WTC11 (cell line): ENCODE measurements around the gene TRPC4AP. TPM values are rescaled to one million over a fixed set of nuclear protein-coding genes. Genes with fewer than 3 reads are reported as not detected.

ENCODE experiments used
- ATAC-seq: fragments of 200-7000 bp; cut with Tn5 transposase; 2 replicates; pipeline ENCODE4 v1.10.0; 2021; ENCODE audit warnings: mild to moderate bottlenecking, moderate library complexity
- CTCF ChIA-PET: fragments of 300-600 bp; sonication (Branson Sonifier 250); formaldehyde crosslinking; loops from one replicate; lab custom pipeline; 2021; ENCODE audit warnings: antibody characterized with exemption; lab: Charles Lee
- POLR2A ChIA-PET: fragments of 350-600 bp; sonication (Branson Sonifier 250); formaldehyde crosslinking; loops from one replicate; lab custom pipeline; 2021; ENCODE audit warnings: antibody characterized with exemption; lab: Charles Lee
- DNase-seq: peaks from one replicate; pipeline ENCODE4 v3.0.0; 2021; ENCODE audit warnings: low spot score
- H3K27ac Mint-ChIP-seq: 2 replicates; pipeline ENCODE4 v1.8.0; 2021; ENCODE audit warnings: mixed read lengths
- H3K27me3 Mint-ChIP-seq: 2 replicates; pipeline ENCODE4 v1.8.0; 2021; ENCODE audit warnings: low read depth, mild to moderate bottlenecking, moderate library complexity, mixed read lengths
- H3K36me3 Mint-ChIP-seq: 2 replicates; pipeline ENCODE4 v1.8.0; 2021; ENCODE audit warnings: mixed read lengths
- H3K4me1 Mint-ChIP-seq: 2 replicates; pipeline ENCODE4 v1.8.0; 2022; ENCODE audit warnings: mixed read lengths
- H3K4me3 Mint-ChIP-seq: 2 replicates; pipeline ENCODE4 v1.8.0; 2021; ENCODE audit warnings: mild to moderate bottlenecking, moderate library complexity, mixed read lengths
- H3K9me3 Mint-ChIP-seq: 2 replicates; pipeline ENCODE4 v1.8.0; 2021; ENCODE audit warnings: mixed read lengths
- ATF1 ChIP-seq: sonication (generic); formaldehyde crosslinking; IDR thresholded peaks from 2 replicates; pipeline ENCODE4 v1.8.1; 2023; ENCODE audit warnings: mild to moderate bottlenecking, moderate library complexity, missing genetic modification reagents
- CREB1 ChIP-seq: sonication (generic); formaldehyde crosslinking; IDR thresholded peaks from 2 replicates; pipeline ENCODE4 v1.8.0; 2023; ENCODE audit warnings: mild to moderate bottlenecking, missing genetic modification reagents
- CREM ChIP-seq: sonication (generic); formaldehyde crosslinking; IDR thresholded peaks from 2 replicates; pipeline ENCODE4 v1.8.1; 2022; ENCODE audit warnings: mild to moderate bottlenecking, missing genetic modification reagents, moderate library complexity
- FOXJ3 ChIP-seq: sonication (generic); formaldehyde crosslinking; IDR thresholded peaks from 2 replicates; pipeline ENCODE4 v1.9.0; 2021; ENCODE audit warnings: missing genetic modification reagents, mild to moderate bottlenecking, borderline replicate concordance
- JUN ChIP-seq: sonication (generic); formaldehyde crosslinking; IDR thresholded peaks from 2 replicates; pipeline ENCODE4 v1.8.0; 2023; ENCODE audit warnings: mild to moderate bottlenecking, missing genetic modification reagents
- NFYB ChIP-seq: sonication (generic); formaldehyde crosslinking; conservative IDR thresholded peaks from 2 replicates; pipeline ENCODE4 v1.8.0; 2022; ENCODE audit warnings: low read depth, missing genetic modification reagents
- NR3C1 ChIP-seq: sonication (generic); formaldehyde crosslinking; conservative IDR thresholded peaks from 2 replicates; pipeline ENCODE4 v1.8.1; 2023; ENCODE audit warnings: low read depth, mild to moderate bottlenecking, missing genetic modification reagents
- TEAD1 ChIP-seq: sonication (generic); formaldehyde crosslinking; IDR thresholded peaks from 2 replicates; pipeline ENCODE4 v1.8.0; 2022; ENCODE audit warnings: mild to moderate bottlenecking, missing genetic modification reagents
- ZNF138 ChIP-seq: sonication (generic); formaldehyde crosslinking; conservative IDR thresholded peaks from 2 replicates; pipeline ENCODE4 v1.8.1; 2022; ENCODE audit warnings: mild to moderate bottlenecking, moderate library complexity, missing genetic modification reagents
- ZNF423 ChIP-seq: fragments of 250-450 bp; sonication (Bioruptor Pico); IDR thresholded peaks from 2 replicates; pipeline ENCODE4 v2.1.2; 2022; ENCODE audit warnings: mild to moderate bottlenecking, moderate library complexity
- total RNA-seq: library from RNA; stranded (reverse); gene quantifications from 3 replicates; pipeline ENCODE4 v1.2.3, GENCODE V29; 2021
- TF ChIP-seq, protein P1 (sequence below): fragments of 250-450 bp; sonication (Bioruptor Pico); IDR thresholded peaks from 2 replicates; pipeline ENCODE4 v1.9.0; 2021; ENCODE audit warnings: mild to moderate bottlenecking
- TF ChIP-seq, protein P2 (sequence below): fragments of 250-450 bp; sonication (Bioruptor Pico); IDR thresholded peaks from 2 replicates; pipeline ENCODE4 v2.1.2; 2022; ENCODE audit warnings: mild to moderate bottlenecking, moderate library complexity
- TF ChIP-seq, protein P3 (sequence below): fragments of 250-450 bp; sonication (Bioruptor Pico); IDR thresholded peaks from 2 replicates; pipeline ENCODE4 v1.9.0; 2021; ENCODE audit warnings: mild to moderate bottlenecking
- TF ChIP-seq, protein P4 (sequence below): sonication (generic); formaldehyde crosslinking; IDR thresholded peaks from 2 replicates; pipeline ENCODE4 v1.8.0; 2023; ENCODE audit warnings: missing genetic modification reagents, mild to moderate bottlenecking, borderline replicate concordance
- TF ChIP-seq, protein P5 (sequence below): fragments of 250-450 bp; sonication (Bioruptor Pico); IDR thresholded peaks from 2 replicates; pipeline ENCODE4 v1.8.0; 2021; ENCODE audit warnings: mild to moderate bottlenecking
- TF ChIP-seq, protein P6 (sequence below): sonication (generic); formaldehyde crosslinking; IDR thresholded peaks from 2 replicates; pipeline ENCODE4 v1.8.0; 2022; ENCODE audit warnings: mild to moderate bottlenecking, missing genetic modification reagents
- TF ChIP-seq, protein P7 (sequence below): sonication (generic); formaldehyde crosslinking; IDR thresholded peaks from 2 replicates; pipeline ENCODE4 v1.8.0; 2022; ENCODE audit warnings: missing genetic modification reagents

TRPC4AP gene
- total RNA-seq, 1 experiment from 2014 or later, result 73.8 TPM

DNA sequence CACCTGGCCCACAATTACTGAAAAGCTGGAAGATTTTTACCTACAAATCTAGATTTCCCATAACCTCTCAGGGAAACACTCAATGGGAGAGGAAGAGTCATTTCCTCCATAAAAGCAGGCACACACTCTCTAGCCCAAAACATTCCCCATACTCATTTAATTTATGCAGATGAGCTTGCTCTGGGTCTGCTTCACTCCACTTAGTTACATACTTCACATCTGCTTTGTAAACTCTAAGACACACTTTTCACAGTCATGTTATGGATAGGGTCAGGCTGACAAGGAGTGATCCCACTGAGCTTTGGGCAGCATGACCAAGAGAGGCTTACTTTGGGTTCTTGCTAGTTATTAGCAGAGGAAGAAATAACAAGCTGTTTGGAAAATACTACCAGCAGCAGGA lies 27.4 kb downstream of the TRPC4AP start:
- H3K27me3 Mint-ChIP-seq, result no peaks in the 10 kb centered on the region
- H3K4me1 Mint-ChIP-seq, result peaks cover 23% of the 10 kb centered on the region
- H3K36me3 Mint-ChIP-seq, result peaks cover 6% of the 10 kb centered on the region; the same call in 1 of the 2 replicates
- POLR2A ChIA-PET, result no interaction called here
- peak overlapping the region; percentile 64; the same call in 1 of the 2 replicates for H3K27ac Mint-ChIP-seq
- CTCF ChIA-PET, result interaction anchor here (1.0 to 3.3 kb wide), 4 partner anchors 30 to 191 kb away, joined by 3 to 19 read pairs (median 4); no protein-coding TSS in a partner anchor
- no peaks in the 10 kb centered on the region for H3K9me3 Mint-ChIP-seq
- DNase-seq, result no peak
- TF ChIP-seq, protein P1, sequence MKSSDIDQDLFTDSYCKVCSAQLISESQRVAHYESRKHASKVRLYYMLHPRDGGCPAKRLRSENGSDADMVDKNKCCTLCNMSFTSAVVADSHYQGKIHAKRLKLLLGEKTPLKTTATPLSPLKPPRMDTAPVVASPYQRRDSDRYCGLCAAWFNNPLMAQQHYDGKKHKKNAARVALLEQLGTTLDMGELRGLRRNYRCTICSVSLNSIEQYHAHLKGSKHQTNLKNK (CRISPR knock-in tag), result no peak
- TF ChIP-seq FOXJ3 (CRISPR knock-in tag), result no peak
- no peak for TF ChIP-seq ZNF138 (CRISPR knock-in tag)
- TF ChIP-seq, protein P2, sequence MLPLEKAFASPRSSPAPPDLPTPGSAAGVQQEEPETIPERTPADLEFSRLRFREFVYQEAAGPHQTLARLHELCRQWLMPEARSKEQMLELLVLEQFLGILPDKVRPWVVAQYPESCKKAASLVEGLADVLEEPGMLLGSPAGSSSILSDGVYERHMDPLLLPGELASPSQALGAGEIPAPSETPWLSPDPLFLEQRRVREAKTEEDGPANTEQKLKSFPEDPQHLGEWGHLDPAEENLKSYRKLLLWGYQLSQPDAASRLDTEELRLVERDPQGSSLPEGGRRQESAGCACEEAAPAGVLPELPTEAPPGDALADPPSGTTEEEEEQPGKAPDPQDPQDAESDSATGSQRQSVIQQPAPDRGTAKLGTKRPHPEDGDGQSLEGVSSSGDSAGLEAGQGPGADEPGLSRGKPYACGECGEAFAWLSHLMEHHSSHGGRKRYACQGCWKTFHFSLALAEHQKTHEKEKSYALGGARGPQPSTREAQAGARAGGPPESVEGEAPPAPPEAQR (CRISPR knock-in tag), result no peak
- no peak for TF ChIP-seq CREB1 (CRISPR knock-in tag)
- TF ChIP-seq, protein P3, sequence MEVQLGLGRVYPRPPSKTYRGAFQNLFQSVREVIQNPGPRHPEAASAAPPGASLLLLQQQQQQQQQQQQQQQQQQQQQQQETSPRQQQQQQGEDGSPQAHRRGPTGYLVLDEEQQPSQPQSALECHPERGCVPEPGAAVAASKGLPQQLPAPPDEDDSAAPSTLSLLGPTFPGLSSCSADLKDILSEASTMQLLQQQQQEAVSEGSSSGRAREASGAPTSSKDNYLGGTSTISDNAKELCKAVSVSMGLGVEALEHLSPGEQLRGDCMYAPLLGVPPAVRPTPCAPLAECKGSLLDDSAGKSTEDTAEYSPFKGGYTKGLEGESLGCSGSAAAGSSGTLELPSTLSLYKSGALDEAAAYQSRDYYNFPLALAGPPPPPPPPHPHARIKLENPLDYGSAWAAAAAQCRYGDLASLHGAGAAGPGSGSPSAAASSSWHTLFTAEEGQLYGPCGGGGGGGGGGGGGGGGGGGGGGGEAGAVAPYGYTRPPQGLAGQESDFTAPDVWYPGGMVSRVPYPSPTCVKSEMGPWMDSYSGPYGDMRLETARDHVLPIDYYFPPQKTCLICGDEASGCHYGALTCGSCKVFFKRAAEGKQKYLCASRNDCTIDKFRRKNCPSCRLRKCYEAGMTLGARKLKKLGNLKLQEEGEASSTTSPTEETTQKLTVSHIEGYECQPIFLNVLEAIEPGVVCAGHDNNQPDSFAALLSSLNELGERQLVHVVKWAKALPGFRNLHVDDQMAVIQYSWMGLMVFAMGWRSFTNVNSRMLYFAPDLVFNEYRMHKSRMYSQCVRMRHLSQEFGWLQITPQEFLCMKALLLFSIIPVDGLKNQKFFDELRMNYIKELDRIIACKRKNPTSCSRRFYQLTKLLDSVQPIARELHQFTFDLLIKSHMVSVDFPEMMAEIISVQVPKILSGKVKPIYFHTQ (CRISPR knock-in tag), result no peak
- no peak for TF ChIP-seq TEAD1 (CRISPR knock-in tag)
- no peak for TF ChIP-seq ZNF423 (CRISPR knock-in tag)
- H3K4me3 Mint-ChIP-seq, result no peak overlapping the region
- ATAC-seq, result no peak

DNA sequence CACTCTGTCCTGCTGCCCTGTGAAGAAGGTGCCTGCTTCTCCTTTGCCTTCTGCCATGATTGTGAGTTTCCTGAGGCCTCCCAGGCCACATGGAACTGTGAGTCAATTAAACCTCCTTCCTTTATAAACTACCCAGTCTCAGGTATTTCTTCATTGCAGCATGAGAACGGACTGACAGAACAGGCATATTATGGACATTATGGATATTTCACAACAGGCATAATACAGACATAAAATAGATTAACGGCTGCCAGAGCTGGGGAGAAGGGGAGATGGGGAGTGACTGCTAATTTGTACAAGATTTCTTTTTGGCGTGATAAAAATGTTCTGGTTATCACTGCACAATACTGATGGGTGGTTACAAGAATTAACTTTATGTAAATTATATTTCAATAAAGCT lies 29.4 kb downstream of the TRPC4AP start:
- POLR2A ChIA-PET, result no interaction called here
- H3K4me1 Mint-ChIP-seq, result peaks cover 23% of the 10 kb centered on the region
- TF ChIP-seq NFYB, result no peak
- TF ChIP-seq CREM, result no peak
- no peak for TF ChIP-seq ATF1 (CRISPR knock-in tag)
- CTCF ChIA-PET, result interaction anchor here (3.3 kb wide), 1 partner anchor 33 kb away, joined by 19 read pairs; no protein-coding TSS in a partner anchor
- no peak for ATAC-seq
- H3K27ac Mint-ChIP-seq, result no peak overlapping the region
- H3K27me3 Mint-ChIP-seq, result no peaks in the 10 kb centered on the region
- H3K36me3 Mint-ChIP-seq, result peaks cover 4% of the 10 kb centered on the region; the same call in 1 of the 2 replicates
- H3K4me3 Mint-ChIP-seq, result no peak overlapping the region
- H3K9me3 Mint-ChIP-seq, result peaks cover 8% of the 10 kb centered on the region; the same call in 1 of the 2 replicates
- DNase-seq, result no peak

DNA sequence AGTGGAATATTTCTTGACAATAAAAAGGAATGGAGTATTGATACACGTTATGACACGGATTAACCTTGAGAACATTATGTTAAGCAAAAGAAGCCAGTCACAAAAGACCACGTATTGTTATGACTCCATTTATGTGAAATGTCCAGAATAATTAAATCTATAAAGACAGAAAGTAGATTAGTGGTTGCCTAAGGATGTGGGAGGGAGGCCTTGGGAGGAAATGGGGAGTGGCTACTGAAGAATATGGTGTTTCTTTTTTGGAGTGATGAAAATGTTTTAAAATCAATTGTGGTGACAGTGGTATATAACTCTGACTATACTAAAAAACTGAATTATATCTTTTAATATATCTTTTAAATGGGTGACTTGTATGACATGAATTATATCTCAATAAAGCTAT lies 30.1 kb downstream of the TRPC4AP start:
- ChIA-PET CTCF (no interaction called here), POLR2A (no interaction called here)
- ATAC-seq (no peak), DNase-seq (no peak)
- Mint-ChIP-seq H3K27me3 (no peaks in the 10 kb centered on the region), H3K36me3 (no peaks in the 10 kb centered on the region), H3K4me1 (peaks cover 23% of the 10 kb centered on the region), H3K27ac (no peak overlapping the region), H3K4me3 (no peak overlapping the region), H3K9me3 (peaks cover 8% of the 10 kb centered on the region; the same call in 1 of the 2 replicates)
- TF ChIP-seq, protein P4, sequence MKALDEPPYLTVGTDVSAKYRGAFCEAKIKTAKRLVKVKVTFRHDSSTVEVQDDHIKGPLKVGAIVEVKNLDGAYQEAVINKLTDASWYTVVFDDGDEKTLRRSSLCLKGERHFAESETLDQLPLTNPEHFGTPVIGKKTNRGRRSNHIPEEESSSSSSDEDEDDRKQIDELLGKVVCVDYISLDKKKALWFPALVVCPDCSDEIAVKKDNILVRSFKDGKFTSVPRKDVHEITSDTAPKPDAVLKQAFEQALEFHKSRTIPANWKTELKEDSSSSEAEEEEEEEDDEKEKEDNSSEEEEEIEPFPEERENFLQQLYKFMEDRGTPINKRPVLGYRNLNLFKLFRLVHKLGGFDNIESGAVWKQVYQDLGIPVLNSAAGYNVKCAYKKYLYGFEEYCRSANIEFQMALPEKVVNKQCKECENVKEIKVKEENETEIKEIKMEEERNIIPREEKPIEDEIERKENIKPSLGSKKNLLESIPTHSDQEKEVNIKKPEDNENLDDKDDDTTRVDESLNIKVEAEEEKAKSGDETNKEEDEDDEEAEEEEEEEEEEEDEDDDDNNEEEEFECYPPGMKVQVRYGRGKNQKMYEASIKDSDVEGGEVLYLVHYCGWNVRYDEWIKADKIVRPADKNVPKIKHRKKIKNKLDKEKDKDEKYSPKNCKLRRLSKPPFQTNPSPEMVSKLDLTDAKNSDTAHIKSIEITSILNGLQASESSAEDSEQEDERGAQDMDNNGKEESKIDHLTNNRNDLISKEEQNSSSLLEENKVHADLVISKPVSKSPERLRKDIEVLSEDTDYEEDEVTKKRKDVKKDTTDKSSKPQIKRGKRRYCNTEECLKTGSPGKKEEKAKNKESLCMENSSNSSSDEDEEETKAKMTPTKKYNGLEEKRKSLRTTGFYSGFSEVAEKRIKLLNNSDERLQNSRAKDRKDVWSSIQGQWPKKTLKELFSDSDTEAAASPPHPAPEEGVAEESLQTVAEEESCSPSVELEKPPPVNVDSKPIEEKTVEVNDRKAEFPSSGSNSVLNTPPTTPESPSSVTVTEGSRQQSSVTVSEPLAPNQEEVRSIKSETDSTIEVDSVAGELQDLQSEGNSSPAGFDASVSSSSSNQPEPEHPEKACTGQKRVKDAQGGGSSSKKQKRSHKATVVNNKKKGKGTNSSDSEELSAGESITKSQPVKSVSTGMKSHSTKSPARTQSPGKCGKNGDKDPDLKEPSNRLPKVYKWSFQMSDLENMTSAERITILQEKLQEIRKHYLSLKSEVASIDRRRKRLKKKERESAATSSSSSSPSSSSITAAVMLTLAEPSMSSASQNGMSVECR (CRISPR knock-in tag), result no peak
- TF ChIP-seq, protein P5, sequence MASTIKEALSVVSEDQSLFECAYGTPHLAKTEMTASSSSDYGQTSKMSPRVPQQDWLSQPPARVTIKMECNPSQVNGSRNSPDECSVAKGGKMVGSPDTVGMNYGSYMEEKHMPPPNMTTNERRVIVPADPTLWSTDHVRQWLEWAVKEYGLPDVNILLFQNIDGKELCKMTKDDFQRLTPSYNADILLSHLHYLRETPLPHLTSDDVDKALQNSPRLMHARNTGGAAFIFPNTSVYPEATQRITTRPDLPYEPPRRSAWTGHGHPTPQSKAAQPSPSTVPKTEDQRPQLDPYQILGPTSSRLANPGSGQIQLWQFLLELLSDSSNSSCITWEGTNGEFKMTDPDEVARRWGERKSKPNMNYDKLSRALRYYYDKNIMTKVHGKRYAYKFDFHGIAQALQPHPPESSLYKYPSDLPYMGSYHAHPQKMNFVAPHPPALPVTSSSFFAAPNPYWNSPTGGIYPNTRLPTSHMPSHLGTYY (CRISPR knock-in tag), result no peak
- TF ChIP-seq NR3C1 (CRISPR knock-in tag), result no peak
- TF ChIP-seq, protein P6, sequence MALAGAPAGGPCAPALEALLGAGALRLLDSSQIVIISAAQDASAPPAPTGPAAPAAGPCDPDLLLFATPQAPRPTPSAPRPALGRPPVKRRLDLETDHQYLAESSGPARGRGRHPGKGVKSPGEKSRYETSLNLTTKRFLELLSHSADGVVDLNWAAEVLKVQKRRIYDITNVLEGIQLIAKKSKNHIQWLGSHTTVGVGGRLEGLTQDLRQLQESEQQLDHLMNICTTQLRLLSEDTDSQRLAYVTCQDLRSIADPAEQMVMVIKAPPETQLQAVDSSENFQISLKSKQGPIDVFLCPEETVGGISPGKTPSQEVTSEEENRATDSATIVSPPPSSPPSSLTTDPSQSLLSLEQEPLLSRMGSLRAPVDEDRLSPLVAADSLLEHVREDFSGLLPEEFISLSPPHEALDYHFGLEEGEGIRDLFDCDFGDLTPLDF (CRISPR knock-in tag), result no peak
- TF ChIP-seq JUN (CRISPR knock-in tag), result no peak
- TF ChIP-seq, protein P7, sequence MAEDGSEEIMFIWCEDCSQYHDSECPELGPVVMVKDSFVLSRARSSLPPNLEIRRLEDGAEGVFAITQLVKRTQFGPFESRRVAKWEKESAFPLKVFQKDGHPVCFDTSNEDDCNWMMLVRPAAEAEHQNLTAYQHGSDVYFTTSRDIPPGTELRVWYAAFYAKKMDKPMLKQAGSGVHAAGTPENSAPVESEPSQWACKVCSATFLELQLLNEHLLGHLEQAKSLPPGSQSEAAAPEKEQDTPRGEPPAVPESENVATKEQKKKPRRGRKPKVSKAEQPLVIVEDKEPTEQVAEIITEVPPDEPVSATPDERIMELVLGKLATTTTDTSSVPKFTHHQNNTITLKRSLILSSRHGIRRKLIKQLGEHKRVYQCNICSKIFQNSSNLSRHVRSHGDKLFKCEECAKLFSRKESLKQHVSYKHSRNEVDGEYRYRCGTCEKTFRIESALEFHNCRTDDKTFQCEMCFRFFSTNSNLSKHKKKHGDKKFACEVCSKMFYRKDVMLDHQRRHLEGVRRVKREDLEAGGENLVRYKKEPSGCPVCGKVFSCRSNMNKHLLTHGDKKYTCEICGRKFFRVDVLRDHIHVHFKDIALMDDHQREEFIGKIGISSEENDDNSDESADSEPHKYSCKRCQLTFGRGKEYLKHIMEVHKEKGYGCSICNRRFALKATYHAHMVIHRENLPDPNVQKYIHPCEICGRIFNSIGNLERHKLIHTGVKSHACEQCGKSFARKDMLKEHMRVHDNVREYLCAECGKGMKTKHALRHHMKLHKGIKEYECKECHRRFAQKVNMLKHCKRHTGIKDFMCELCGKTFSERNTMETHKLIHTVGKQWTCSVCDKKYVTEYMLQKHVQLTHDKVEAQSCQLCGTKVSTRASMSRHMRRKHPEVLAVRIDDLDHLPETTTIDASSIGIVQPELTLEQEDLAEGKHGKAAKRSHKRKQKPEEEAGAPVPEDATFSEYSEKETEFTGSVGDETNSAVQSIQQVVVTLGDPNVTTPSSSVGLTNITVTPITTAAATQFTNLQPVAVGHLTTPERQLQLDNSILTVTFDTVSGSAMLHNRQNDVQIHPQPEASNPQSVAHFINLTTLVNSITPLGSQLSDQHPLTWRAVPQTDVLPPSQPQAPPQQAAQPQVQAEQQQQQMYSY, result no peak
